NAMALWA (cell line): ENCODE measurements around the gene NCAM2.

Source experiments
- DNase-seq: peaks from one replicate; pipeline ENCODE4 v3.0.0-alpha.2; 2015; ENCODE audit warnings: low spot score

NCAM2 gene

DNA sequence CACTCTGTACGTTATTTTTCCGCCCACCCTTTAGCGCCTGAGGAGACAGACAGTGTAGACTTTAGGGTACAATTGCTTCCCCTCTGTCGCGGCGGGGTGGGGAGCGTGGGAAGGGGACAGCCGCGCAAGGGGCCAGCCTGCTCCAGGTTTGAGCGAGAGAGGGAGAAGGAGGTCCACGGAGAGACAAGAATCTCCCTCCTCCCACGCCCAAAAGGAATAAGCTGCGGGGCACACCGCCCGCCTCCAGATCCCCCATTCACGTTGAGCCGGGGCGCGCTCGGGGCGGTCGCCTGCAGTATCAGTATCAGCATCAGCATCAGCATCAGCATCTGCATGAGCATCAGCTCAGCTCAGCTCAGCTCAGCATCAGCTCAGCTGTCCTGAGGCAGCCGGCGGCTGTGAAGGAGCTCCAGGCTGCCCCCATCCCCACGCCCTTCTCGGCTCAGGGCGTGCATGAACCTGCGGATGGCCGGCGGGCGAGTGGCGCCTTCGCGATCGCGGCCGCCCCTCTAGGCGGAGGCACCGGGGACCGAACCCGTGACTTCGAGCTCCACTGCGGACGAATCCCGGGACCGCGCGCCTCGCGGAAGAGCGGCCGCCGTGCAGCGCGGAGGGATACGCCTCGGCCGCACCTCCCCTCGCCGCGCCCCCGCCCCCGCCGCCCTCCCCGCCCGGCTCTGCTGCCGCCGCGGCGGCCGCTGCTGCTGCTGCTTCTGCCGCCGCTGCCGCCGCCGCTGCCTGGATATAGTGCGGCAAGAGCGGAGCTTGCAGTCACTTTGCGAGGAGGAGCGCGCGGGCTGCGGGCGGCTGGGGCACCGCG, at the start of gene NCAM2:
TSS of gene NCAM2 (plus strand) at position 774 of the 820 bp plus-strand sequence.
- no peak for DNase-seq

GRCh38 chr21:20949884-20950283, 48.3 kb upstream of the NCAM2 start:
- DNase-seq, result no peak

DNA sequence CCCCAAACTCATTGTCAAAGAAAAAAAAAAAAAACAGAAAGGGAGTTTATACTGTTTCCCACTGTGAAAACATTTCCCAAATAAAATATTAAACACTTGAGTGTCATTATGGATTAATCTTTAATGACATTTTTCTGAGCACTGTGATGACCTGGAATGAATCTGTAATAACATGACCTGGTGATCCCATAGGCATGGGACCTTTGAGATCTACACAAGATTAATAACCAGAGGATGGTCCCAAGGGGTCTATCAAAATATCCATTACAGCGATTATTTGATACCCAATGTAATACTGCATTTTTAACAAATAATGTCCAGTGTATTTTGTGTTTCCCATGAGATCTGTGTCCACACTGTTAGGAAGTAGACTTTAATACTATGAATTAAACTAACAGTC, 32.4 kb upstream of the NCAM2 start:
- no peak for DNase-seq

DNA sequence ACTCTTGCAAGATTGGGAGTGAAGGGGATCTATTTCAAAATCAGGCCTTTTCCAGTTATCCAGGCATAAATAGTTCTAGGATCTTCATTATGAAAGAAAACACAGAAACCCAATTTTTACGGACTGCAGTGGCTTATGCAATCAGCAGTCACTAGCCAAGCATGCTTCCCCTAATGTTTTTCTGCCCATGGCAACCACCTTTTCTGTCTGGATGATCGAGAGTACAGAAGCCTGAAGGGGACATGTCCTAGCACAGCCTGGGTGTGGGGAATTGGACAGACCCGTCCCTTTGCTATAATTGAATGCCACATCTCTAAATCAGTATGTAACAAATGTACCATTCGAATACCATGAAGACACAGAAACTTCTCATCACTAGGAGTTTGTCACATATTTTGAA, 29.8 kb upstream of the NCAM2 start:
- DNase-seq, result peak; percentile 33

DNA sequence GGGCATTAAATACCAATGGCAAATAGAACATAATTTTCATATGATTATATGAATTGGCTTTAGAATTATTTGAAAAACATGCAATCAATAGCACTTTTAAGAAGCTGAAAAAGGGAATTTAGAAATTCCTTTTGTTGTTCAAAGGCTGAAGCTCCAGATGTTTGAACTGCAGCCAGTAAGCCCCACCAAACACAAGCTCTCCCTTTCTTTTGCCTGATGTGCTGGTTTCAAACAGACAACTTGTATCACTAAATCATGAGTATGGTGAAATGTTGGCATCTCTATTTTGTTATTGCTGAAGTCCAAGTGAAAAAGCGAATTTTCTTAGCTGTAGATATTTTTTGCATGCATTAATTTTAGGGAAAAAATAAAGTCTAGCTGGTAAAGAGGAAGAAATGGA, 27.5 kb upstream of the NCAM2 start:
- DNase-seq, result no peak

DNA sequence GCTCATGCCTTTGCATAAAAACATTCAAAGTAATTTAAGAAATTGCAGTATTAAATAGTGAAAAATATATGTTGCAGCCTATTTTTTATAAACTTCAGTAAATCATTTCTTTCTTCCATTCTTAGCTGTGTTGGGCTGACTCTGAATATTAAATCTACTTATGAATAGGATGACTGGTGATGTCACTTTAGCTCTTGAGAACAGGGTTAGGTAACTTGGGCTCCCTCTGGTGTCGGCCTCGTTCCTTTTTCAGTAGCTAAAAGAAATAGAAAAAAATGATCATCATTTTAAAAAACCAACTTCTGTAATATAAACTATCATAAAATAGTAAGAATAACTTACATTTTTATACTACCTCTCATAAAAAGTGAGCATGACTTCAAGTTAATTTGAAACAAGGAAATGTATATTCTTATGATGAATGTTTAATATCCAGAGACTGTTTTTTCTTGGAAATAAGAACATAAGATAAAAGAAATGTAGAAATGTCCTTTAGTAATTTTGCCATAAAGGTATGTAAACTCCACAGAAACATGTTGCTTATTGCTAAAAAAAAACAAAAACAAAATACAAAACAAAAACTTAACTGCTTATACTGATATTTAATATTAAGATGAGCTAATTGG, 26.8 kb upstream of the NCAM2 start:
- peak; percentile 76 for DNase-seq

DNA sequence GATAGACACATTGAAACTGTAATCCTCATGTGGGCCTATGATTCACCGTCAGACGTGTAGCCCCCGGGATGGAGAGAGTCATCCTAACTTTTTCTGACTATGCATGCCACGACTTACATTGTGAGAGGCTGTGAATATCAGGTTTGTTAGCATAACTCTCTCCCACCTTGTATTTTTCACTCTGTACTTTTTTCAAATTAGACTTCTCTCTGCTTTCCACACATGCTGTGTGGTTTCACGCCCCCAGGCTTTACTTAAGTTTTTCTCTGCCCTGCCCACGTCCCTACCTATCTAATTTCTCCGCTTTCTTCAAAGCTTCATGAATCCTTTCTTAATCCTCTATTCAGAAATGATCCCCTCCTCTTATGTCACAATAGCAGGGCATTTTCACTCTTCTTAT, 3.4 kb upstream of the NCAM2 start:
- no peak for DNase-seq

- DNase-seq, result no peak
These were observed 1.5 kb upstream of the NCAM2 start for GRCh38 chr21:20996421-20997310.

DNA sequence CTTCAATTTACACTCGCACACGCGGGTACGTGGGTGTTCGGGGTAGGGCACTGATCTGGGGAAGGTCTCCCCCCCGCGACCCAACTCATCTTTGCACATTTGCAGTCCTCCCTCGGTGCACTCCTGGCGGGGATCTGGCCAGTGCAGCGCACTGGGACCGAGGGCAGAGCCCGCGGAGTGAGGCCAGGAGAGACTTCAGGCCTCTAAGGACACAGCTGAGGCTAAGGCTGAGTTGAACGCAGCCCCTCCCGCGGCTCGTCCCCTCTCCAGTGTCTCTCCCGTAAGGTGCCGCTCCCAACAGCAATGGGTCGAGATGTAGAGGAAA, 936 bp upstream of the NCAM2 start:
- DNase-seq, result no peak

GRCh38 chr21:20998456-20998789, 214 bp downstream of the NCAM2 start:
- DNase-seq, result no peak

DNA sequence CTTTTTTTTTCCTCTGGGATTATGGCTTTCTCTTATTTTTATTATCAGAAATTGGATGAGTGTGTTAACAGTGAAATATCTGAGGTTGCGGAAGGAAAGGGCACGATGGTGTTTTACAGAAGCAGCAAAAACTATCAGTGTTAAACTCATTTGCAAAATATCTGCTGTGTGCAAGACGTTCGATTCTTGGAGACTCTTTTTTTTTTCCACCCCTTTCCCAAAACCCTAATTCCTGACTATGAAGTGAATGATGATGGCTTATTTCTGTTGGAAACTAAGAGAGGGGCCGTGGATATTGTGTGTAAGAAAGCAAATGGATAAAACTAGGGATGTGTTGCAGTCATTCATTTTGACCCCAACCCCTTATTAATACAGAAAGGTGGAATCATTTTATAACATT, 677 bp downstream of the NCAM2 start:
- DNase-seq, result no peak

- DNase-seq, result peak; percentile 74
These were observed 1.4 kb downstream of the NCAM2 start for GRCh38 chr21:20999659-21000058.

- DNase-seq, result no peak
These were observed 2.5 kb downstream of the NCAM2 start for GRCh38 chr21:21000591-21001175.

DNA sequence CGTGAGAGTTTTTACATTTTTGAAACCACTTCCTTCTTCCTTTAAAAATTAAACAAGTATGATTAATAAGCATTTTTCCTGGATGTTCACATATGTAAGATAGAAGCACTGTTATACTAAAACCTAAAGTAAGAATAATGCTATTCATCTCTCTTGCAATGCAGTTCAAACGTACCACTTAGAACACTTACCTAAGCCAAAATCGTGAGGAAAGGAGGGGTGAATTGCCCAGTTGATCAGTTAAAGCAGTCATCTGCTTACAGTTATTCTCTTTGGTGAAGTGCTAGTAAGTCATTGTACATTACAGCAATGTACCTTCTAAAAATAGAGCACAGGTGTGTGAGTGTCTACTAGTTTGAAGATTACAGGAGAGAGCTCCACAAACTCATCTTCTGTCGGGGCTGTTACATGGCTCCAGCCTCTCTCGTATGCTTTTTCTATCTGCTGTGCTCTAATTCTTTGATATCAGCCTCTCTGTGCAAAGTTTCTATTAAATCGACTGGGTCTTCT, 3.4 kb downstream of the NCAM2 start:
- no peak for DNase-seq

- DNase-seq, result no peak
These were observed 3.9 kb downstream of the NCAM2 start for GRCh38 chr21:21002153-21002552.

DNA sequence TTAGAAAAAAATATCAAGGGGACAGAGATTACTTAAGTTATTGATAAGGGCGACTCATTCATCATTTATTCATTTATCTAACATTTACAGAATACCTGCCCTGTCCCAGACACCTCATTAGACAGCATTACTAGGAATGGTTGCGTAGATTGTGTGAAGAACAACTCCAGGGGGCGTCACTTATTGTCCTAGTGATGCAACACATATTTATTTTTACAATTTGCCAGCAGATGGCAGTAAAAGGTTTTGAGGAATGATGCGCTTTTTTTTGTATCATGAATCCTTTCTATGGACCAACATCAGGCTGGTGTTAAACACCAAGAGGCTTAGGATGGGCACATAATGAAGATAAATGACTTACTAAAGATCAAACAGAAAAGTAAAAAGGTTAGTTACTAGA, 5.5 kb downstream of the NCAM2 start:
- peak; percentile 73 for DNase-seq

- no peak for DNase-seq
These were observed 9.4 kb downstream of the NCAM2 start for GRCh38 chr21:21007606-21008005.

GRCh38 chr21:21010228-21010627, 12.0 kb downstream of the NCAM2 start:
- no peak for DNase-seq

DNA sequence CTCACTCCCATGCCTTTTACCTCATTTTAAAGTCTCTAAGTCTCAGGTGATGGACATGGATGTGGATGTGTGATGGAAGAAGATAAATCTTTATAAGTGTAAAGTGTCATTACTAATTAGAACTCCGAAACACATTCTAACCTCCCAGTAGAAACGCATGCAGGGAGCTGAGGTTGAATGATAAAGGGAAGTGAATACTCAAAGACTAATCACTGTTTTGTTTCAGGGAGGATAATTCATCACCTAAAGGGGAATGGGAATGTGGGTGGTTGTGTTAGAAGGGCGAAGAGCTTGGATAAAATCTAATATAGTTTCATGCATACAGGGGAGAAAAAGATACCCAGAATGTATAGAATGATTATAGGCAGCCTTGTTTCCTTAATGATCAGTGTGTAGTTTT, 12.5 kb downstream of the NCAM2 start:
- DNase-seq, result no peak

GRCh38 chr21:21018821-21019220, 20.6 kb downstream of the NCAM2 start:
- no peak for DNase-seq

GRCh38 chr21:21019681-21020080, 21.5 kb downstream of the NCAM2 start:
- no peak for DNase-seq

DNA sequence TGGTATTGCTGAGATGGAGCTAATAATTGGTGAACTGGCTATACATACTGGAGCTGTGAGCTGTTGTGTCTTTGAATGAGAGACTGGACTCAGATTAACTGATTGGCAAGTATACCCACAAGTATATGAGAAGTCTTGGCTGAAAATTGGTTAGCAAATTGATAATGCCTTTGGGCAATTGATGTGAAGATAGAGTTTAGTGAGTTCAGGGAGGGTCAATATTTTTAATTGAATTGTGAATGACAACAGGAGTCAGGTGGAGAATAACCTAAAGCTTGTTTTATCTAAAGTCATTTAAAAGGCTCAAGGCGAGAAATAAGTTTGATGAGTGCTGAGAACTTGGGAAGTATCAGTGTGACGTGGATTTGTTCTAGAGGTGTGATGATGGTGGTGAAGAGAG, 27.5 kb downstream of the NCAM2 start:
- DNase-seq, result no peak
